Measurements from ENCODE around the gene ENDOV. TPM values are rescaled to one million over a fixed set of nuclear protein-coding genes. Genes with fewer than 3 reads are reported as not detected.
A peak's percentile ranks its signal among the peaks of the same experiment; 100 is the strongest.

Gene ENDOV
- total and polyA plus RNA-seq, 2 of the 13 experiments (the other 11 are each of a cell fraction or from before 2014, with no cell fraction given): 15.1 to 17.1 TPM

DNA sequence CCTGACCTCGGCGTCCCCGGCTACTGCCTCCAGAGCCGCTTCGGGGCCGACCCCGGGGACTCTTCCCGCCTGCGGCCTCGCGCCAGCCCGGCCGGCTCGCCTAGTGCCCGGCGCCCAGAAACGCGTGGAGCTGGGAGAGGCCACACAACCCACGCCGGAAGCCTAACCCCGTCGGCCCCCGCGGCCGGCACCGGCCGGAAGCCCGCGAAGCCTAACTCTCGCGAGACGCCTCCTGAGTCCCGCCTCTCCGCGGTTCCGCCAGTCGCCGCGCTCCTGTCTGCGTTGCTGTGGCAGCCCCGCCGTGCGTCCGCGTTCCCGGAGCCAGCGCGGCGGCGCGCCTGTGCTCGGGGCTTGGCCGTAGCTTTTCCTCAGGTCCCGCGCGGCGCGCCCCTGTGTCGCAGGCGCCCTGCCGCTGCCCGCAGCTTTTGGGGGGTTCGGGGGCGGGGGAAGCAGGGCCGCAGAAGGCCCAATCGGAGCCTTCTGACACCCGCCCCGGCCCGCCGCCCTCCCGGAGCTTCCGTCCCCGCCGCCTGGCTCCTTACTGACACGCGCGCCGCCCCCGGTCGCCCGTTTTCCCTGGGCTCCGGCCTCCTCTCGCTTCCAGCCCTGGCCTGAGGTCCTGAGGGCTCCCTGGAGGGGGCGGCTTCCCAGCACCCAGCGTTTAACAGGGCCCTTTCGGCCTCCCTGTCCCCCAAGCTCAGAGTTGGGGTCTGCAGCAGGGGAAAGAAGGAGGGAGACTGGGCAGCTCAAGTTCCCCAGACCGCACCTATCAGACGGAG, 39.8 kb downstream of the ENDOV start (continued):
- peak; percentile 74 for TF ChIP-seq MEIS2 (CRISPR knock-in tag; IDR thresholded peaks at IDR 0.05)
- no peak for TF ChIP-seq PLRG1 (conservative IDR thresholded peaks at IDR 0.05)
- TF ChIP-seq ZNF766 (CRISPR knock-in tag; IDR thresholded peaks at IDR 0.05; ENCODE audit: borderline replicate concordance): peak; percentile 91
- TF ChIP-seq ZNF496 (CRISPR knock-in tag; IDR thresholded peaks at IDR 0.05; ENCODE audit: insufficient replicate concordance): no peak
- no peak for TF ChIP-seq ZNF432 (CRISPR knock-in tag; IDR thresholded peaks at IDR 0.05; ENCODE audit: borderline replicate concordance)
- peak; percentile 93; the same call in 1 of the 2 replicates for TF ChIP-seq E2F2 (CRISPR knock-in tag; IDR thresholded peaks at IDR 0.05; ENCODE audit: borderline replicate concordance)
- TF ChIP-seq CBX5 (CRISPR knock-in tag; IDR thresholded peaks at IDR 0.05; ENCODE audit: borderline replicate concordance): peak; percentile 33; the same call in 1 of the 2 replicates
- TF ChIP-seq CBX2 (IDR thresholded peaks at IDR 0.05; ENCODE audit: low read depth, low read length): no peak
- TF ChIP-seq CBX2 (CRISPR knock-in tag; IDR thresholded peaks at IDR 0.05; ENCODE audit: low read depth): peak; percentile 59; the same call in 1 of the 2 replicates
- TF ChIP-seq ARHGAP35 (CRISPR knock-in tag; IDR thresholded peaks at IDR 0.05; ENCODE audit: borderline replicate concordance): peak; percentile 38
- peak; percentile 67; the same call in 1 of the 2 replicates for TF ChIP-seq GPN1 (CRISPR knock-in tag; IDR thresholded peaks at IDR 0.05; ENCODE audit: borderline replicate concordance)
- peak; percentile 71 for TF ChIP-seq ZNF770 (CRISPR knock-in tag; IDR thresholded peaks at IDR 0.05)
- TF ChIP-seq ZNF253 (CRISPR knock-in tag; IDR thresholded peaks at IDR 0.05; ENCODE audit: borderline replicate concordance): peak; percentile 83
- TF ChIP-seq STAT5B (CRISPR knock-in tag; IDR thresholded peaks at IDR 0.05): peak; percentile 37; the same call in 1 of the 2 replicates
- TF ChIP-seq HDAC1 (CRISPR knock-in tag; IDR thresholded peaks at IDR 0.05): no peak; the same call in none of the 2 replicates
- peak; percentile 86; the same call in 1 of the 2 replicates for TF ChIP-seq YEATS4 (CRISPR knock-in tag; IDR thresholded peaks at IDR 0.05; ENCODE audit: borderline replicate concordance)
- TF ChIP-seq SETDB1 (CRISPR knock-in tag; IDR thresholded peaks at IDR 0.05; ENCODE audit: borderline replicate concordance): 0 out of 2 replicates have a peak, but pooled peaks have one; percentile 75
- no peak for TF ChIP-seq SOX6 (IDR thresholded peaks at IDR 0.05)
- peak; percentile 34; the same call in 1 of the 2 replicates for TF ChIP-seq SOX6 (CRISPR knock-in tag; IDR thresholded peaks at IDR 0.05)
- peak; percentile 78 for TF ChIP-seq SMYD3 (CRISPR knock-in tag; IDR thresholded peaks at IDR 0.05)
- no peak for TF ChIP-seq NONO (IDR thresholded peaks at IDR 0.05)
- TF ChIP-seq NONO (CRISPR knock-in tag; conservative IDR thresholded peaks at IDR 0.05): peak; percentile 93
- peak; percentile 74; the same call in 1 of the 2 replicates for TF ChIP-seq ELF3 (CRISPR knock-in tag; IDR thresholded peaks at IDR 0.05)
- TF ChIP-seq SRSF4 (IDR thresholded peaks at IDR 0.05; ENCODE audit: low read depth, low read length, poor library complexity, severe bottlenecking): no peak
- peak; percentile 99 for TF ChIP-seq ZNF430 (CRISPR knock-in tag; IDR thresholded peaks at IDR 0.05)
- no peak; the same call in 1 of the 2 replicates for TF ChIP-seq PLSCR1 (CRISPR knock-in tag; IDR thresholded peaks at IDR 0.05; ENCODE audit: borderline replicate concordance)
- peak; percentile 91; the same call in 1 of the 2 replicates for TF ChIP-seq ZFYVE20 (CRISPR knock-in tag; IDR thresholded peaks at IDR 0.05; ENCODE audit: borderline replicate concordance, low read depth)
